ENCODE results near the gene P4HA1. TPM values are rescaled to one million over a fixed set of nuclear protein-coding genes. Genes with fewer than 3 reads are reported as not detected.

The P4HA1 gene
- polyA plus RNA-seq, 1 experiment: 245 TPM

DNA sequence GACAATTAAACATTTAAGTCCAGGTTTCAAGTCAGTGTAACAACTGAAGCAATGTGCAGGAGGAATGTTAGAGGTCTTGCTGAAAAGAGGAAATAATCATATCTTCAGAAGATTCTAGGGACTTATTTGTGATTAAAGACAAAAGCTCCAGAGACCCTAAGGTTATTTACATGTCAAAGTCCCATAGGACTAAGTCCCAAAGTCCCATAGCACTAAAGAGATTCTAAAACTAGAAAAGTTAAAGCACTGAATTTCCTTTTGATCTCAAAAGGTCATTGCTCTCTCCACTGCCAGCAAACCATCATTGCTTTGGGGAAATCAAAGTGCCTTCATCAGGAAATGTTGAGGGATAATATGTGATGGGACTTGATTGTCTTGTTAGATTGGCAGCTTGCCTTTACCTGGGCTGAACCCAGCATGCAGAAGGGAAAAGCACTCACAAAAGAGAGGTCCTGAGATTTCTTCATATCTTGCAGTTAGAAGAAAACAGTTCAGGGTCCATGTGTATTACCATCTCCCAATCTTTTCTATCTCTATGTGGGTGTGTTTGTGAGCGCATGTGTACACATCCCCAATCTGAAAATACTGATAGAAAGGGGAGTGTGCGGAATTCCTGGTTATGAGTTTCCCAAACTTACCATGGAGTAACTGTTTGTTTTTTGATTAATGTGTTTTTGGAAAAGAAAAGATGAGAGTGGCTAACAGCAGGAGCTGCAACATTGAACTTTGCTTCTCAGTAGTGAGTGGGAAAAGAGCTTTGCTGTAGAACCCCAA, 35.4 kb upstream of the P4HA1 start:
- ChIA-PET CTCF (interaction anchor here (1.3 to 1.7 kb wide), 2 partner anchors 27 to 36 kb away, joined by 3 to 20 read pairs; partner anchors contain the start of gene P4HA1), POLR2A (no interaction called here)
- no peak overlapping the region for H3K27ac ChIP-seq (ENCODE audit: low read depth, low read length)
- no peak for DNase-seq (ENCODE audit: low read depth, low spot score)
- no peaks in the 10 kb centered on the region for H3K27me3 ChIP-seq (ENCODE audit: control insufficient read depth, insufficient read depth, low read length)
- TF ChIP-seq, protein P1, sequence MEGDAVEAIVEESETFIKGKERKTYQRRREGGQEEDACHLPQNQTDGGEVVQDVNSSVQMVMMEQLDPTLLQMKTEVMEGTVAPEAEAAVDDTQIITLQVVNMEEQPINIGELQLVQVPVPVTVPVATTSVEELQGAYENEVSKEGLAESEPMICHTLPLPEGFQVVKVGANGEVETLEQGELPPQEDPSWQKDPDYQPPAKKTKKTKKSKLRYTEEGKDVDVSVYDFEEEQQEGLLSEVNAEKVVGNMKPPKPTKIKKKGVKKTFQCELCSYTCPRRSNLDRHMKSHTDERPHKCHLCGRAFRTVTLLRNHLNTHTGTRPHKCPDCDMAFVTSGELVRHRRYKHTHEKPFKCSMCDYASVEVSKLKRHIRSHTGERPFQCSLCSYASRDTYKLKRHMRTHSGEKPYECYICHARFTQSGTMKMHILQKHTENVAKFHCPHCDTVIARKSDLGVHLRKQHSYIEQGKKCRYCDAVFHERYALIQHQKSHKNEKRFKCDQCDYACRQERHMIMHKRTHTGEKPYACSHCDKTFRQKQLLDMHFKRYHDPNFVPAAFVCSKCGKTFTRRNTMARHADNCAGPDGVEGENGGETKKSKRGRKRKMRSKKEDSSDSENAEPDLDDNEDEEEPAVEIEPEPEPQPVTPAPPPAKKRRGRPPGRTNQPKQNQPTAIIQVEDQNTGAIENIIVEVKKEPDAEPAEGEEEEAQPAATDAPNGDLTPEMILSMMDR (IDR thresholded peaks at IDR 0.05; ENCODE audit: low read depth, low read length): no peak
- no peak overlapping the region for H3K4me3 ChIP-seq (ENCODE audit: low read depth, low read length)
- H3K9me3 ChIP-seq (ENCODE audit: control insufficient read depth, insufficient read depth, low read length): no peaks in the 10 kb centered on the region

DNA sequence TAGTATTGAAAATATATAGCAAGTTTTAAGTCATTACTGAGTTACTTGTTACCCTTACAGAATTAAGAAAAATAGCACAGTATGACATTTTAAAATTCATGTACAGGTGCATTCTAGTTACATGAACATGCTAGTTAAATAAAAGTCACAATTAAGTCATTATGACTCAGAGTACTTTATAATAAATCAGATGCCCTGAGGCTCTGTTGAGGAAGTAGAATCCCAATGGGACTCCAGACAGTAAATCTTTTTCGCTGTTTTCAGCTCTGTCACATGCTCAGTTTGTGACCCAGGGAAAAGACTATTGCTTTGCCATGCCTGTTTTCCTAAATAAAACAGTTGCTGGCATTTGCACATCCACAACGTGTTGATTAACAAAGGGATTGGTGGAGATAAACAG, 34.6 kb upstream of the P4HA1 start:
- Histone ChIP-seq H3K27me3 (ENCODE audit: control insufficient read depth, insufficient read depth, low read length) (no peaks in the 10 kb centered on the region), H3K4me3 (ENCODE audit: low read depth, low read length) (no peak overlapping the region), H3K9me3 (ENCODE audit: control insufficient read depth, insufficient read depth, low read length) (no peaks in the 10 kb centered on the region), H3K27ac (ENCODE audit: low read depth, low read length) (no peak overlapping the region)
- TF ChIP-seq, protein P1 (IDR thresholded peaks at IDR 0.05; ENCODE audit: low read depth, low read length): no peak
- POLR2A ChIA-PET: no interaction called here
- DNase-seq (ENCODE audit: low read depth, low spot score): no peak
- CTCF ChIA-PET: interaction anchor here (1.0 kb wide), 1 partner anchor 28 kb away, joined by 5 read pairs; no protein-coding TSS in a partner anchor

DNA sequence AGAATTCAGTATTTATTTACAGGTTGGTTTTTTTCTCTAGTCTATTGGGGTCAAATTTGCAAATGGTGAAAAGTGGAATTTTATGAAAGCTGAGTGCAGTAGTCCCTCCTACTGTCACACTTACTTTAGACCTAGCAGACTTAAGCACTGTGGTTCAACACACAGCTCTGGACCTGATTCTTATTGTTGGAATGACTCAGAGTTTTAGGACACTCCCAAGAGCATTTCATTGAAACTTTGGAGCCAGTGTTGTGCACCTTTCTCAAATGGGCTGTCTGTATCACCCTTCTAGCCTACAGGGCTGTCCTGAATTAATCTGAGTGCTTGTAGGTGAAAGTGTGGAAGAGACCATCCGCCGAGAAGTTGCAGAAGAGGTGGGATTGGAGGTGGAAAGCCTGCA, 29.7 kb upstream of the P4HA1 start:
- POLR2A ChIA-PET: interaction anchor here (0.6 to 0.7 kb wide), 2 partner anchors 12 to 31 kb away, joined by 3 to 4 read pairs; no protein-coding TSS in a partner anchor
- TF ChIP-seq, protein P1 (IDR thresholded peaks at IDR 0.05; ENCODE audit: low read depth, low read length): no peak
- H3K27ac ChIP-seq (ENCODE audit: low read depth, low read length): no peak overlapping the region
- no peaks in the 10 kb centered on the region for H3K27me3 ChIP-seq (ENCODE audit: control insufficient read depth, insufficient read depth, low read length)
- DNase-seq (ENCODE audit: low read depth, low spot score): no peak
- H3K9me3 ChIP-seq (ENCODE audit: control insufficient read depth, insufficient read depth, low read length): no peaks in the 10 kb centered on the region
- CTCF ChIA-PET: interaction anchor here (0.5 to 1.5 kb wide), 2 partner anchors 12 to 33 kb away, joined by 4 to 7 read pairs; no protein-coding TSS in a partner anchor
- H3K4me3 ChIP-seq (ENCODE audit: low read depth, low read length): no peak overlapping the region

DNA sequence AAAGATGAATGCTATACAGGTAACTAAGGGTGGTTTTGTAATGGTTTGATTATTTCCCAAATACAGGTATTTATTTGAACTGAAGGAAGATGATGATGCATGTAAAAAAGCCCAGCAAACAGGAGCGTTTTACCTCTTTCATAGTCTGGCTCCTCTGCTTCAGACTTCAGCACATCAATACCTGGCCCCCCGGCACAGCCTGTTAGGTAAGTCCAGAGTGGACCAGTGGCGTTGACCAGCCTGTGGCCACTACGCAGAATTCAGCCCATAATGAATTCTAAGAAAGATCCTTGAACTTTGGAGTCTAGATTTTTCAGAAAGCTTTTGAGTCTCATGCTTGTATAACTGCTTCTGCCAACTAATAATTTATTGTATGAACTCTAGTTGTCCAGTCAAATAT, 23.3 kb upstream of the P4HA1 start:
- H3K27me3 ChIP-seq (ENCODE audit: control insufficient read depth, insufficient read depth, low read length): no peaks in the 10 kb centered on the region
- H3K27ac ChIP-seq (ENCODE audit: low read depth, low read length): no peak overlapping the region
- POLR2A ChIA-PET: no interaction called here
- CTCF ChIA-PET: no interaction called here
- TF ChIP-seq, protein P1 (IDR thresholded peaks at IDR 0.05; ENCODE audit: low read depth, low read length): no peak
- H3K9me3 ChIP-seq (ENCODE audit: control insufficient read depth, insufficient read depth, low read length): no peaks in the 10 kb centered on the region
- no peak overlapping the region for H3K4me3 ChIP-seq (ENCODE audit: low read depth, low read length)
- DNase-seq (ENCODE audit: low read depth, low spot score): no peak

DNA sequence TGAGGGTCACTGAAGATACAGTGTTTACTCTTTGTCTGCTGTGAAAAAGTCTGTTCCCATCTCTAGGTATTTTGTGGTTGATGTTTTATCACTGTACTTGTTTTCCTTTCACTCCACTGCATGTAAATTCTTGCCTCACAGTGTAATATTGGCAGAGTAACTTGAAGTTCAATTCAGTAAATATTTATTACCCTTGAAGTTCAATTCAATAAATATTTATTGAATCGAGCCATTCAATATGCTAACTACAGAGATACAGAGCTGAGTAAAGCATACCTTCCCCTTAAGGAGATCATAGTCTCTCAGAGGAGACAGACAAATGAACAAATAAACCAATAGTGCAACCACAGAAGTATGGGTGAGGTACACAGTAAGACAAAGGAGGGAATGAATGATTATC, 22.8 kb upstream of the P4HA1 start:
- Histone ChIP-seq H3K27me3 (ENCODE audit: control insufficient read depth, insufficient read depth, low read length) (no peaks in the 10 kb centered on the region), H3K27ac (ENCODE audit: low read depth, low read length) (no peak overlapping the region), H3K9me3 (ENCODE audit: control insufficient read depth, insufficient read depth, low read length) (no peaks in the 10 kb centered on the region), H3K4me3 (ENCODE audit: low read depth, low read length) (no peak overlapping the region)
- no peak for DNase-seq (ENCODE audit: low read depth, low spot score)
- TF ChIP-seq, protein P1 (IDR thresholded peaks at IDR 0.05; ENCODE audit: low read depth, low read length): no peak
- CTCF ChIA-PET: no interaction called here
- POLR2A ChIA-PET: no interaction called here

Measured in AG04450 (cell line).